GM10266 (cell line): ENCODE measurements around the gene ABL2.

Experiments
- DNase-seq: peaks from one replicate; pipeline ENCODE4 v3.0.0; 2012; ENCODE audit errors: extremely low spot score
- TF ChIP-seq, protein P1 (sequence below): IDR thresholded peaks from 2 replicates; pipeline ENCODE4 v1.5.1; 2012; ENCODE audit warnings: mild to moderate bottlenecking, low read depth; ENCODE audit not compliant: control insufficient read depth, insufficient read depth; ENCODE audit errors: missing control alignments

ABL2 gene

DNA sequence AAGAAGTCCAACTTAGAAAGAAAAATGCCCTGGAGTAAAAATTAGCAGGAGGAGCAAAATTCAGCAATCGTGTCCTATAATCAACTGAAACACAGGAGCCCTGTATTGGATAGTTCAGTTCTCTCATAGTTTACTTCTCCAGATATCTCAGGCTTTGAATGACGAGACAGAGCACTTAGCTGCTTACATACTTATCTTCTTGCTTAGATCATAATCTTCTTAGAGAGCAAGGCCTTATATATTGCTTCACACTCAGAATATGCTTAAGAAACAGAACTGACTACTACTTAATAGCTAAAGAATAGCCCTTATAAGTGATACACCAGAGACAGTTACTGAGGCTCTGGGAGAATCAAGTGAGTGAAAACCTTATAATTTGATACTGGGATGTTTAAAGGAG lies 108.7 kb downstream of the ABL2 start:
- no peak for DNase-seq
- TF ChIP-seq, protein P1, sequence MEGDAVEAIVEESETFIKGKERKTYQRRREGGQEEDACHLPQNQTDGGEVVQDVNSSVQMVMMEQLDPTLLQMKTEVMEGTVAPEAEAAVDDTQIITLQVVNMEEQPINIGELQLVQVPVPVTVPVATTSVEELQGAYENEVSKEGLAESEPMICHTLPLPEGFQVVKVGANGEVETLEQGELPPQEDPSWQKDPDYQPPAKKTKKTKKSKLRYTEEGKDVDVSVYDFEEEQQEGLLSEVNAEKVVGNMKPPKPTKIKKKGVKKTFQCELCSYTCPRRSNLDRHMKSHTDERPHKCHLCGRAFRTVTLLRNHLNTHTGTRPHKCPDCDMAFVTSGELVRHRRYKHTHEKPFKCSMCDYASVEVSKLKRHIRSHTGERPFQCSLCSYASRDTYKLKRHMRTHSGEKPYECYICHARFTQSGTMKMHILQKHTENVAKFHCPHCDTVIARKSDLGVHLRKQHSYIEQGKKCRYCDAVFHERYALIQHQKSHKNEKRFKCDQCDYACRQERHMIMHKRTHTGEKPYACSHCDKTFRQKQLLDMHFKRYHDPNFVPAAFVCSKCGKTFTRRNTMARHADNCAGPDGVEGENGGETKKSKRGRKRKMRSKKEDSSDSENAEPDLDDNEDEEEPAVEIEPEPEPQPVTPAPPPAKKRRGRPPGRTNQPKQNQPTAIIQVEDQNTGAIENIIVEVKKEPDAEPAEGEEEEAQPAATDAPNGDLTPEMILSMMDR = no peak

DNA sequence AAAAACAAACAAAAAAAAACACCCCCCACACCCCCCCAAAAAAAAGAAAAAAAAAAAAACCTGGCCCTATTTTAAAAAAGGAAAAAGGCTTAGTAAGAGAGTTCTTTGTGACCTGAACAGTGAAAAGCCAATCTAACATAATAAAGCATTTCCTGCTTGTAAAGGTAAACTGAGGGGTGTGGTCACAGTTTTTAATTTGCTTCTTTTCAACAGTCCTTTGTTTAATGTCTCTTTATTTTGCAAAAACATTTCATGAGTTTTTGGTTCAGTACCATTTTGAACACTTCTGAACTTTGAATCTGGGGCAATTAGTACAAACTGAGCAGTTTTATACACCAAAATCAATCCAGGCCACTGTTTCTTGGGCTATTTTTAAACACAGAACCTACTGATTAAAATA lies 110.0 kb downstream of the ABL2 start:
- no peak for DNase-seq
- TF ChIP-seq, protein P1 = no peak

DNA sequence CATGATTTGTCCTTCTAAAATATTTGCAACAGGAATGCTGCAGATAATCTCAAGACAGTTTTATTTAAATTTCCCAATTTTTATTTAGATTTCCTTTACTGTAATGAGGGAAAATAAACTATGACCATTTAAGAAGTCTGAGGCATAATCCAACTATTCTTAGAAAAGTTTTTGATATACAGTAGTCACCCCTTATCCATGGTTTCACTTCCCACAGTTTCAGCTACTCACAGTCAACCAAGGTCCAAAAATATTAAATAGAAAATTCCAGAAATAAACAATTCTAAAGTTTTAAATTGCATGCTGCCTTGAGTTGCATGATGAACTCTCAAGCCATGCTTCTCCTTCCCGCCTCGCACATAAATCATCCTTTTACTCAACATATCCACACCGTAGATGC lies 114.3 kb downstream of the ABL2 start:
- TF ChIP-seq, protein P1 = no peak
- DNase-seq = no peak

DNA sequence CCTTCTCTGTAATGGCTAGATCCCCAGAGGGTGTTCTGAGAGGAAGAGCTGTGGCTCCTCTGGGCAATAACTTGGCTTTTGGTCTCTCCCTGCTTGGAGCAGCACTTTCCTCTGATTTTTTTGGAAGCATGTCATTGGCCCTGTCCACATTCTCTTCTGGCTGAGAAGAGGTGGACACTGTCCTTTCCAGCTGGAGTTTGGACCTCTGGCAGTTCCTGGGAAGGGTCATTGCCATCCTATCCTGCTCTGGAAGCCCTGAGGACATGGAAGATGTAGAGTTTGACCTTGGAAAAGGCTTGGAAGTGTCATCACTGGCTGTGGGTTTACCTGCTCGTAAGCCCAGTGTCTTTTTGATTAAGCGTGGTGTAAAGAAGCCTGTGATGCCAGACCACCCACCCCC lies 120.8 kb downstream of the ABL2 start:
- no peak for DNase-seq
- TF ChIP-seq, protein P1 = no peak

DNA sequence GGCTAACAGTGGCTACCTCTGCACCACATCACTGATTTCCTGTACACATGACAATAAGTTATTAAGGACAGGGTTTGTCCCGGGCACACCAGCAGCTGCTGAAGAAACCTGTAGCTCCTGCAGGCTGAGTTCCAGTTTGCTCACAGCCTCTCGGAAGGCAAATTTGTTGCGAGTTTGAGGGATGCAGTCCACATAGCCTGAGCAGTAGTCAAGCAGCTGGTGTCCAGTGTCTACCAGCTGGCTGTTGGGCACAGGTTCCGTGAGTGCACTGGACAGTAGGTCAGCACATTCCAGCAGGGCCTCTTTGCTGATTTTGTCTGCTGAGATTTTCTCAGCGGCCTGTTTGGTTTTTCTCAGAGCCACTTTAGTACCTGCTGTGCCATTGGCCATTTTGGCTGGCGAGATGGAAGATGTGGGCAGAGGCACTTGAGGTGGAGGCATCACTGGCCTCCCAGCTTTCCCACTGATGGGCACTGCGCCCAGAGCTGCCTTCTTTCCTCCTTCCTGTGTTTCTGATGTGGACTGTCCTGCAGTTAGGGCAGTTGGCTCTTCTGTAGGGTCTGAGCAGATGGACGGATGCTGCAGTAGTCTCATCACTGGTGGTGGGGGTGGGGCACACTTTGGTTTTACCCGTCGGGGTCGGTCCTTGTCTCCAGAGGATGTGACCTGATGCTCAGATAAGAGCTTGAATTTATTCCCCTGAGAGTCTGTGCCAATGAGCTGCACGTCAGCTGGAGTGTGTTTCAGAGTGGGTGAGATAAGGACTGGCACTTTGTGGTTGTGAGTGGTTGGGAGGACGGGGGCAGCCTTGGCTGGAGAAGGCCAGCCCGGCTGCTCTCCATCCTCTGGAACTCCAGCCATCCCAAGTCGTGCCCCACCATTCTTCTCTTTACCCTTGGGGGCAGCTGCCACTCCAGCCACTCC lies 121.5 kb downstream of the ABL2 start:
- DNase-seq = no peak
- TF ChIP-seq, protein P1 = no peak

DNA sequence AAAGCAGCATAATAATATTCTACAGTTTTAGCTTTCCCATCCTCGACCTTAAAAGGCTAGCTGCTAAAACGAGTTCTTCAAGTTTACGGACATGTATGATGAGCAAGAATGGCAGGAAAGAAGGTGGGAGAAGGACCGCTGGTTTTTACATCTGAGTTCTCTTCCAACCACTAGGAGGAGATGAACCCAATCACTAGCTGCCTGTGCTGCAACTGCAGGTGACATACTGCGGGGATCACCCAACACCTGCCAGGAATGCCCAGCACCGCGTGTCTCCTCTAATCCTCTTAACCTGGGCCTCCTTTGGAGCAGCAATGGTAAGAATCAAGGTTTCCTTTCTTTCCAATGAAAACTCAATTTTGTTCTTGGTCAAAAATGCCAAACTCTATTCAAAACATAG lies 124.1 kb downstream of the ABL2 start:
- TF ChIP-seq, protein P1 = peak; percentile 5
- no peak for DNase-seq

DNA sequence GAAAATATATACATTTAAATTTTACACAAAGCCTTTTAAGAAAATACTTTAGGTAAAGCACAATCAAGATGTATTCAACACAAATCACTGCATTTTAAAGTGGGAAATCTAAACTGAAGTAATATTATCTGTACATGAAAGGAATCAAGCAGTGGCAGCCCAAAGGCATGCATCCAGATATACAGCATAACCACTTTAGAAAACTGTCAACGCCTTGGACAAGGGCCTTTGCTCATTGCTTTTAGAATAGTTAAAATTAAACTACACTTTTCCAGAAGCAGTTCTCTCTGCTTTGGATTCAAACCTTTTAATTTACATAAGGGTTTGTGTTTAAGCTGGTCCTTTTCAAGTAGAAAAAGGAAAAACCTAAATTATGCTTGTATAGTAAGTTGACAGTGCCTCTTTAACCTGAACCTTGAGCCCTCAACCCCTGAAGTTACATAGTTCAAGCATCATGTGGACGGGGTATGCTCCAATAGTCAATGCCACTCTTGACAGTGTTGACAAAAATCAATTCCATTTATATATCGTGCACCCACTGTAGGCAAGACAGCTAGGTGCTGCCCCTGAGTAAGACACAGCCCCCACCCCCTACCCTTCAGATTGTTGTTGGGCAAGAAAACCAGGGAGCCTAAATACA lies 124.7 kb downstream of the ABL2 start:
- TF ChIP-seq, protein P1 = no peak
- DNase-seq = no peak
